Right lobe of liver (tissue), 6 donors: ENCODE results near the gene OR4D2. TPM values are rescaled to one million over a fixed set of nuclear protein-coding genes. Genes with fewer than 3 reads are reported as not detected.

Experiments used
- ATAC-seq, 4 donors: fragments of 200-7000 bp; cut with Tn5 transposase; one replicate each; pipeline ENCODE4 v1.9.1; 2020; ENCODE audit warnings: mild to moderate bottlenecking in 4 of 4, moderate library complexity in 4 of 4
- DNase-seq, 3 donors: peaks; one replicate each; pipeline ENCODE4 v3.0.0-alpha.2; 2020
- H3K27ac ChIP-seq, 3 donors: fragments of 200-600 bp; one replicate each; pipeline ENCODE4 v1.8.0; 2022
- H3K27me3 ChIP-seq, 2 donors: fragments of 200-600 bp; one replicate each; pipeline ENCODE4 v1.8.0; 2022
- H3K36me3 ChIP-seq, 4 donors: fragments of 200-600 bp; sonication (generic) in 1 of 4; one replicate each; pipeline versions ENCODE4 v1.5.1 to v1.8.0; 2017 to 2022; ENCODE audit warnings: control low read depth in 1 of 4
- H3K4me1 ChIP-seq, 4 donors: fragments of 200-600 bp; sonication (generic) in 1 of 4; one replicate each; pipeline versions ENCODE4 v1.5.1 to v1.8.0; 2017 to 2022; ENCODE audit warnings: control low read depth in 1 of 4
- H3K4me3 ChIP-seq, 3 donors: fragments of 200-600 bp; one replicate each; pipeline ENCODE4 v1.8.0; 2022
- H3K9me3 ChIP-seq, 4 donors: fragments of 200-600 bp; sonication (generic) in 1 of 4; one replicate each; pipeline versions ENCODE4 v1.5.1 to v1.8.0; 2017 to 2022; ENCODE audit warnings: control low read depth in 1 of 4
- CTCF ChIP-seq, 4 donors: fragments of 200-600 bp in 3 of 4; fragments of 450-650 bp in 1 of 4; IDR thresholded peaks; one replicate each; pipeline versions ENCODE4 v1.5.1 to v1.8.0; 2016 to 2022; ENCODE audit warnings: antibody characterized with exemption in 4 of 4, mild to moderate bottlenecking in 2 of 4
- POLR2A ChIP-seq: fragments of 450-650 bp; IDR thresholded peaks from one replicate; pipeline ENCODE4 v1.6.1; 2017; ENCODE audit warnings: antibody characterized with exemption, mild to moderate bottlenecking
- WGBS: methylation state at CpG from one replicate; pipeline ENCODE4 v1.1.6; 2018; ENCODE audit warnings: low coverage, low lambda C conversion rate; ENCODE audit not compliant: insufficient coverage; ENCODE audit errors: missing lambda C conversion rate; 5-methylcytosine and 5-hydroxymethylcytosine counted together
- intact Hi-C, 2 donors: fragments of 100-400 bp; cut with DNase I; formaldehyde crosslinking; loops; one replicate each; pipeline versions ENCODE4 v1.11.2 to v1.14.1; 2022
- total RNA-seq, 6 experiments: library from RNA; depleted of rRNA in 2 of 6; stranded (reverse); fragments of >200 nt in 2 of 6; fragmentation: NEBNext Ultra II Directional in 3 of 6; extraction: Animal tissue kit (Norgen Biotek cat#: 25700) in 3 of 6; gene quantifications; one replicate each; pipeline versions ENCODE4 v1.1.0 to v1.2.4, GENCODE V29; 2016 to 2023
- donor health status: DM: no; HTN: yes; CAD: no.
- donor health status: DM: no; HTN: no; CAD: no.
- donor health status: DM: no; HTN: no; CAD: no.
- donor health status: DM: no; HTN: yes; CAD: no.
- donor health status: DM: no; HTN: yes; CAD: no.

OR4D2 gene
- total RNA-seq, 6 experiments from 2014 or later, result not detected

DNA sequence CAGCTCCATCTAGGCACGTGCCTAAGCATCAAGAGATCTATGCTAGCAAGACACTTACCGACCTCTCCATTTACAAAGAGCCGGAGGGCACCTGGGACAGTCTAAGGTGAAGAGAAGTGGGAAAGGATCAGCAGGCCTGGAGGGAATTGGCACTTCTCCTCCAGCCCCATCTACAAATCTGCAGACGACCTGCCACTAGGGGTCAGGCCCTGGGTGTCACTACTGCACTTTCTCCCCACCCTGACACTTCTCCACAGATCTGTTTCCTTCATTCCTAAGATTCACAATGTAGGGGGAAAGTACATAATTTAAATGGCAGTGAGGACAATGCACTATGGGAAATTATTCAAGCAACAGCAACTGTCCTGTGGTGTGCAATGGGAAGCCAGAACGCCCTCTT lies 44.1 kb downstream of the OR4D2 start:
- TF ChIP-seq POLR2A (no peak), CTCF (IDR thresholded peaks at IDR 0.05) (peak in 1 of 4 donors; percentile 6)
- Histone ChIP-seq H3K4me1 (no peaks in the 10 kb centered on the region), H3K36me3 (peaks cover 0 to 37% (median 9%) of the 10 kb centered on the region in 4 donors), H3K9me3 (no peaks in the 10 kb centered on the region), H3K27ac (no peak overlapping the region), H3K27me3 (no peaks in the 10 kb centered on the region), H3K4me3 (no peak overlapping the region)
- ATAC-seq (no peak), DNase-seq (no peak)
- 100% methylated on average over 3 of the region's 5 CpGs for WGBS
- intact Hi-C loops, result no loop called here

DNA sequence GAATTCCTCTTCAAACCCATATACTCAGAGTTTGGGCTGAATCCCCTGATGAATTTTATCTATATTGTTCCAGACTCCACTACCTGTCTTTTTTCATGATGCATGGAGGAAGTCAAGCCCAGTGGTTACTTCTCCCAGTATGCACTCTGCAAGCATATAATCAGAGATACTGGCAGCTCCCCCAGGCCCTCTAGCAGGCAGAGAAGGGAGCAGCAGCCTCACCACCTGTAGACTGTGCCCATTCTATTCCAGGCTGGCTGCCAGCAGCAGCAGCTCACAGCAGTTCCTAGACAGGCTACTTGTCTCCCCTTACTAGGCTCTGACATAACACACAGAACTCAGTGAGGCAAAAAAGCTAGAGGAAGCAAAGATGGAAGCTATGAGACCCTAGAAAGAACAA lies 48.9 kb downstream of the OR4D2 start:
- peaks cover 0 to 24% (median 5%) of the 10 kb centered on the region in 4 donors for H3K36me3 ChIP-seq
- no peak overlapping the region for H3K4me3 ChIP-seq
- H3K9me3 ChIP-seq, result no peaks in the 10 kb centered on the region
- ATAC-seq, result no peak
- H3K27ac ChIP-seq, result no peak overlapping the region
- no peaks in the 10 kb centered on the region for H3K27me3 ChIP-seq
- no peak for DNase-seq
- TF ChIP-seq CTCF (IDR thresholded peaks at IDR 0.05), result no peak
- no peak for TF ChIP-seq POLR2A
- peaks cover 0 to 3% (median 0%) of the 10 kb centered on the region in 4 donors for H3K4me1 ChIP-seq
- intact Hi-C loops, result no loop called here

GRCh38 chr17:58217766-58218165 lies 51.0 kb downstream of the OR4D2 start:
- Histone ChIP-seq H3K4me1 (peaks cover 0 to 3% (median 0%) of the 10 kb centered on the region in 4 donors), H3K4me3 (no peak overlapping the region), H3K27me3 (no peaks in the 10 kb centered on the region), H3K9me3 (no peaks in the 10 kb centered on the region), H3K27ac (no peak overlapping the region), H3K36me3 (peaks cover 0 to 12% (median 2%) of the 10 kb centered on the region in 4 donors)
- TF ChIP-seq POLR2A (no peak), CTCF (IDR thresholded peaks at IDR 0.05) (no peak)
- WGBS, result 85% methylated on average over 3 of the region's 3 CpGs
- intact Hi-C loops, result no loop called here
- ATAC-seq (no peak), DNase-seq (no peak)

DNA sequence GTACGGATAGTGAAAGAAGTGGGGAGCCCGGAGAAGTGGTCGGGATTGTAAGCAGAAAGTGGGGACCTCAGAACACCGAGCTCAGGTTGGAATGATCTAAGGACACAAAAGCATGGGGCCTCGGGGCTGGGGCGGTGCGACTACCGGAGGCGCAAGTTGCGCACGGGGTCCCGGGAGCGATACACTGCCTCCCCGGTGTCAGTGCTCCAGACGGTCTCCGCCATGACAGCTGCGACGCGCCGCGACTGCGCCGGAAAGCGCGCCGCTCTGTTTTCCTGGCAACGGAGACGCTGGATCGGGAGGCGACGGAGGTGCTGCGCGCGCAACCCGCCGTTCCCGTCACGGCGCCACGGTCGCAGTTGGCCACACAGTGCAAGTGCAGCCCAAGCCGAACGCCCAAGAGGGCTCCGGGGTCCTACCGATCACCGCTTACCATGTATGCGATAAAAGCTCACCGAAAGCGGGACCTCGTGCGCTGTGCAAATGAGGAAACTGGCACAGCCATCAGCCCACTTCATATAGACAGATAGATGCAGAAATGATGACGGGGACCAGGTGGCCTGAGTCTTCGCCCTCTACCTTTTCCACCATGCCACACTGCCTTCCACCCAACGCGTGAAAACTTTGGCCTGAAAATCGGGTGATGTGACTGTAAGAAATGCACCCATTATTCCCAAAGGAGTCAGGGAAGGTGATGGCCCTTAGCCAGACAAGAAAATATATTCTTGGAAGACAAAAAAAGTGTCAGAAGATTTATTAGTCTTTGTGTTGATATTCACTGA lies 52.4 kb downstream of the OR4D2 start, which contains the start of gene MKS1:
TSS of gene MKS1 (minus strand) at position 249 of the 782 bp plus-strand sequence. CDS start at position 224, 25 bp downstream.
- DNase-seq (peak; percentile 94 to 96 (median 95)), ATAC-seq (peak; percentile 98 to 99 (median 99))
- intact Hi-C loops, result no loop called here
- peak; percentile 60 to 78 (median 63) for TF ChIP-seq CTCF (IDR thresholded peaks at IDR 0.05)
- peak; percentile 54 for TF ChIP-seq POLR2A
- Histone ChIP-seq H3K9me3 (no peaks in the 10 kb centered on the region), H3K27ac (peak within 1 kb of the TSS; percentile 28 to 55 (median 36)), H3K4me1 (peaks cover 0 to 3% (median 0%) of the 10 kb centered on the region in 4 donors), H3K4me3 (peak within 1 kb of the TSS; percentile 67 to 85 (median 84)), H3K36me3 (no peaks in the 10 kb centered on the region), H3K27me3 (no peaks in the 10 kb centered on the region)
- WGBS, result 2% methylated on average over 44 of the region's 56 CpGs
